Loucy (cell line): Measurements from ENCODE around the gene PDS5B.
"Not testable (repeated sequence)": the region's sequence is repeated elsewhere in the genome, so short reads cannot be mapped to it uniquely, and the experiment has no call there.

ENCODE experiments used
- H2AFZ ChIP-seq: fragments of 200-600 bp; sonication (generic); 2 replicates; pipeline ENCODE4 v1.6.0; 2016; ENCODE audit warnings: antibody characterized with exemption, mild to moderate bottlenecking, low read length, moderate library complexity
- H3F3A ChIP-seq: fragments of 200-600 bp; 2 replicates; pipeline ENCODE4 v1.6.0; 2016; ENCODE audit warnings: antibody characterized with exemption, low read depth, mild to moderate bottlenecking
- H3K27me3 ChIP-seq: fragments of 200-600 bp; sonication (generic); 2 replicates; pipeline ENCODE4 v1.6.1; 2014; ENCODE audit warnings: low read length, mild to moderate bottlenecking; ENCODE audit not compliant: insufficient read depth, poor library complexity, severe bottlenecking
- H3K36me3 ChIP-seq: fragments of 200-600 bp; sonication (generic); 2 replicates; pipeline ENCODE4 v1.6.1; 2016; ENCODE audit warnings: low read length; ENCODE audit not compliant: insufficient read depth
- H3K4me1 ChIP-seq: fragments of 200-600 bp; sonication (generic); 2 replicates; pipeline ENCODE4 v1.5.1; 2014; ENCODE audit warnings: low read length, mild to moderate bottlenecking; ENCODE audit not compliant: insufficient read depth, poor library complexity, severe bottlenecking
- H3K4me2 ChIP-seq: fragments of 200-600 bp; sonication (generic); 2 replicates; pipeline ENCODE4 v1.6.0; 2014; ENCODE audit warnings: antibody characterized with exemption, low read length, low read depth, mild to moderate bottlenecking; ENCODE audit not compliant: poor library complexity, severe bottlenecking
- H3K4me3 ChIP-seq: fragments of 200-600 bp; sonication (generic); 2 replicates; pipeline ENCODE4 v1.5.1; 2014; ENCODE audit warnings: low read length, mild to moderate bottlenecking, mixed read lengths; ENCODE audit not compliant: poor library complexity, severe bottlenecking
- H3K79me2 ChIP-seq: fragments of 200-600 bp; sonication (generic); 2 replicates; pipeline ENCODE4 v1.6.1; 2014; ENCODE audit warnings: low read length; ENCODE audit not compliant: insufficient read depth
- H3K9ac ChIP-seq: fragments of 200-600 bp; sonication (generic); 2 replicates; pipeline ENCODE4 v1.6.0; 2014; ENCODE audit warnings: mild to moderate bottlenecking, low read depth, low read length, moderate library complexity; ENCODE audit not compliant: poor library complexity, severe bottlenecking
- H3K9me2 ChIP-seq: fragments of 200-600 bp; sonication (generic); replicated peaks from 2 replicates; pipeline ENCODE4 v1.6.1; 2016; ENCODE audit warnings: low read depth, low read length, mixed read lengths
- H3K9me3 ChIP-seq: fragments of 200-600 bp; sonication (generic); 2 replicates; pipeline ENCODE4 v1.6.1; 2014; ENCODE audit warnings: mild to moderate bottlenecking, antibody characterized with exemption, low read length, low read depth; ENCODE audit not compliant: insufficient read depth
- H4K20me1 ChIP-seq: fragments of 200-600 bp; sonication (generic); 2 replicates; pipeline ENCODE4 v1.6.0; 2014; ENCODE audit warnings: antibody characterized with exemption, low read length, mild to moderate bottlenecking; ENCODE audit not compliant: insufficient read depth, poor library complexity, severe bottlenecking
- EZH2phosphoT487 ChIP-seq: fragments of 200-600 bp; IDR thresholded peaks from 2 replicates; pipeline ENCODE4 v1.6.1; 2018; ENCODE audit warnings: antibody characterized with exemption, mild to moderate bottlenecking, moderate library complexity, borderline replicate concordance
- TF ChIP-seq, protein P1 (sequence below): fragments of 200-600 bp; sonication (generic); conservative IDR thresholded peaks from 2 replicates; pipeline ENCODE4 v1.5.1; 2014; ENCODE audit warnings: mild to moderate bottlenecking, antibody characterized with exemption, low read length

Gene PDS5B

DNA sequence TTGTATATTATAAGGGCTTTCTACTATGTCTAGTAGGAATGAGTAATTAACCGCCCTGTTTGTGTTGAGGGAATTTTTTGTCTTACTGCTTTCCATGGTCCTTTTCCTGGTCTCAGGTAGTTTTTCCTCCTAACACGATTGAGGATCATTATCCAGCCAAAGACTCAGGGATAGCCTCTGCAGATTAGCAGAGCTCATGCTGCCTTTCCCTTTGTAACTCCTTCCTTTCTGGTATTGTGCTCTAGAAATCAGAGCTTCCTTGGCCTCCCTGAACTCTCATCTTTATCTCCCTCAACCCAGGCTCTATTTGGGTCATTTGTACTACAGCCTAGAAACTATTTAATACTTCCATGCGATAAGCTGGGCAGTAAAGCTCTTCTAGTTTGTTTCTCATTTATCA, 142.1 kb downstream of the PDS5B start:
- Histone ChIP-seq H3K4me1 (peaks cover 8% of the 10 kb centered on the region), H3K4me2 (no peak overlapping the region), H3K27me3 (no peaks in the 10 kb centered on the region), H2AFZ (no peak overlapping the region), H3K79me2 (peaks cover 13% of the 10 kb centered on the region), H3K9ac (no peak overlapping the region), H4K20me1 (peaks cover 6% of the 10 kb centered on the region), H3K9me3 (no peaks in the 10 kb centered on the region), H3F3A (0 out of 2 replicates have a peak, but pooled peaks cover under 1% of the 10 kb centered on the region), H3K9me2 (no peaks in the 10 kb centered on the region), H3K36me3 (peaks cover 10% of the 10 kb centered on the region; the same call in 1 of the 2 replicates), H3K4me3 (no peak overlapping the region)
- TF ChIP-seq EZH2phosphoT487 = no peak
- TF ChIP-seq, protein P1, sequence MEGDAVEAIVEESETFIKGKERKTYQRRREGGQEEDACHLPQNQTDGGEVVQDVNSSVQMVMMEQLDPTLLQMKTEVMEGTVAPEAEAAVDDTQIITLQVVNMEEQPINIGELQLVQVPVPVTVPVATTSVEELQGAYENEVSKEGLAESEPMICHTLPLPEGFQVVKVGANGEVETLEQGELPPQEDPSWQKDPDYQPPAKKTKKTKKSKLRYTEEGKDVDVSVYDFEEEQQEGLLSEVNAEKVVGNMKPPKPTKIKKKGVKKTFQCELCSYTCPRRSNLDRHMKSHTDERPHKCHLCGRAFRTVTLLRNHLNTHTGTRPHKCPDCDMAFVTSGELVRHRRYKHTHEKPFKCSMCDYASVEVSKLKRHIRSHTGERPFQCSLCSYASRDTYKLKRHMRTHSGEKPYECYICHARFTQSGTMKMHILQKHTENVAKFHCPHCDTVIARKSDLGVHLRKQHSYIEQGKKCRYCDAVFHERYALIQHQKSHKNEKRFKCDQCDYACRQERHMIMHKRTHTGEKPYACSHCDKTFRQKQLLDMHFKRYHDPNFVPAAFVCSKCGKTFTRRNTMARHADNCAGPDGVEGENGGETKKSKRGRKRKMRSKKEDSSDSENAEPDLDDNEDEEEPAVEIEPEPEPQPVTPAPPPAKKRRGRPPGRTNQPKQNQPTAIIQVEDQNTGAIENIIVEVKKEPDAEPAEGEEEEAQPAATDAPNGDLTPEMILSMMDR = no peak

DNA sequence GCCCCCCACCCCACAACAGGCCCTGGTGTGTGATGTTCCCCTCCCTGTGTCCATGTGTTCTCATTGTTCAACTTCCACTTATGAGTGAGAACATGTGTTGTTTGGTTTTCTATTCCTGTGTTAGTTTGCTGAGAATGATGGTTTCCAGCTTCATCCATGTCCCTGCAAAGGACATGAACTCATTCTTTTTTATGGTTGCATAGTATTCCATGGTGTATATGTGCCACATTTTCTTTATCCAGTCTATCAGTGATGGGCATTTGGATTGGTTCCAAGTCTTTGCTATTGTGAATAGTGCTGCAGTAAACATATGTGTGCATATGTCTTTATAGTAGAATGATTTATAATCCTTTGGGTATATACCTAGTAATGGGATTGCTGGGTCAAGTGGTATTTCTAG, 142.8 kb downstream of the PDS5B start:
- H3K4me3 ChIP-seq, H2AFZ ChIP-seq, H4K20me1 ChIP-seq, H3F3A ChIP-seq, H3K9ac ChIP-seq, H3K4me1 ChIP-seq, H3K4me2 ChIP-seq, H3K9me3 ChIP-seq, H3K9me2 ChIP-seq, H3K27me3 ChIP-seq: not testable (repeated sequence)
- peaks cover 12% of the 10 kb centered on the region; the same call in 1 of the 2 replicates for H3K36me3 ChIP-seq
- H3K79me2 ChIP-seq = peaks cover 13% of the 10 kb centered on the region

DNA sequence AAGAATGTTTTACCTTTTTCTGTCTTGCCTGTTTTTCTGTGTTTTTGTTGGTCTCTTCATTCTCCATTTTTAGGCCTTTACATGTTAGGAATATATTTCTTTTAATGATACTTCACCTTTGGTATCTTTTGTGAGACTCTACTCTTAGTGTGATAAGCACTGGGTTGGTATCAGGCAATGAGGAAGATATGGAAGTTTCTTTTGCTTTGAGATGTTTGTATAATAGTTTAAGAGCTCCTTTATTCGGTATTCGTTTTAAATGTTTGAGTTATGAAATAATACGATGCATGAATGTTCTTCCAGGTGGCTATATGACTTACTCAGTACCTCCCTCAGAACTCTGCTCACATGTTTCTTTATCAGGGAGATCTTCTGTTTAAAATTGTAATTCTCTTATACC, 144.8 kb downstream of the PDS5B start:
- no peaks in the 10 kb centered on the region for H3K27me3 ChIP-seq
- TF ChIP-seq EZH2phosphoT487 = no peak
- TF ChIP-seq, protein P1 = no peak
- peaks cover 15% of the 10 kb centered on the region; the same call in 1 of the 2 replicates for H3K36me3 ChIP-seq
- peak overlapping the region; percentile 20 for H3K4me2 ChIP-seq
- H3K9me3 ChIP-seq = no peaks in the 10 kb centered on the region
- H3F3A ChIP-seq = no peaks in the 10 kb centered on the region
- H4K20me1 ChIP-seq = peaks cover 6% of the 10 kb centered on the region
- H3K9me2 ChIP-seq = no peaks in the 10 kb centered on the region
- H3K79me2 ChIP-seq = peaks cover 13% of the 10 kb centered on the region
- H3K4me3 ChIP-seq = no peak overlapping the region
- H3K4me1 ChIP-seq = peaks cover 8% of the 10 kb centered on the region
- no peak overlapping the region for H3K9ac ChIP-seq
- no peak overlapping the region for H2AFZ ChIP-seq

DNA sequence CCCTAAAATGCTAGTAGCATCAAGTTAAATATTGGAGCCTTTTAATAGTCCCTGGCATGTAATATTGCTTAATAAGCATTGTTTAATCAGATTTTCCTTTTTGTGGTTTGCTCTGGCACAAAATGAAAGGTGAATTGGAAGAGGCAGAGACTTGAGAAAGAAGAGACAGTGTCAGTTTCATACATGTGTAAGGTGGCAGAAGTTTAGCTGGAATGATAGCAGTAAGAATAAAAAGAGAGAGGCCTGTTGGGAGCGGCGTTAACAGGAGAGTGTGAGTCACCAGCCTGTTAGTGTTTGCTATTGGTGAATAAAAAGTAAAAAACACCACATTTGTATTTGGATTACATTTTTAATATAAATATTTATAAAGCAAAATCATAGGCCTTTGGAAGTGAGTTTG, 145.3 kb downstream of the PDS5B start:
- Histone ChIP-seq H3K4me3 (no peak overlapping the region), H3K79me2 (peaks cover 9% of the 10 kb centered on the region), H3K9me3 (no peaks in the 10 kb centered on the region), H3K27me3 (no peaks in the 10 kb centered on the region), H3K4me2 (peak overlapping the region; percentile 20), H3K36me3 (peaks cover 12% of the 10 kb centered on the region; the same call in 1 of the 2 replicates), H2AFZ (no peak overlapping the region), H4K20me1 (peaks cover 6% of the 10 kb centered on the region), H3K9ac (no peak overlapping the region), H3K9me2 (no peaks in the 10 kb centered on the region), H3K4me1 (peaks cover 8% of the 10 kb centered on the region), H3F3A (no peaks in the 10 kb centered on the region)
- no peak for TF ChIP-seq EZH2phosphoT487
- TF ChIP-seq, protein P1 = no peak
